WTC11 (cell line): Measurements from ENCODE around the gene ATG7.

Source experiments
- CTCF ChIP-seq: fragments of 200-600 bp; IDR thresholded peaks from 2 replicates; pipeline ENCODE4 v1.8.0; 2022; ENCODE audit warnings: antibody characterized with exemption
- IRF1 ChIP-seq: sonication (generic); formaldehyde crosslinking; IDR thresholded peaks from 2 replicates; pipeline ENCODE4 v1.8.0; 2023; ENCODE audit warnings: missing genetic modification reagents
- TF ChIP-seq, protein P1 (sequence below): sonication (generic); formaldehyde crosslinking; conservative IDR thresholded peaks from 2 replicates; pipeline ENCODE4 v1.8.1; 2022; ENCODE audit warnings: mild to moderate bottlenecking, missing genetic modification reagents

DNA sequence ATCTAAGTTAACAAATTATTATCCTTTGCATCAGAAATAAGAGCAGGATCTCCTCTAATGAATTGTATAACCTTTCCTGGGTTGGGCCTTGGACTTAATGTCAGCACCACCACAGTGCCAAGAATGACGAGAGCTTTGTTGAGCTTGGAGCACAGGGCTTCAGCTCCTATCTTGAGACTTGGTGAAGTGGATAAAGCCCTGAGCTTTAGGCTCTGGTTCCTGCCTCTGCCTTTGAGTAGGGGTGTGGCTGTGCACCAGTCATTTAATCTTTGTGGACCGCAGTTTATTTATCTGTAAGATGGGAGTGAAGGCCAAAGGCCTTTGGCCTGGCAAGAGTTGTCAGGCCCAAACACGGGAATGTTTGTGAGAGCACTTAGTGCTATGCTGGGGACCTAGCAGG, 209.4 kb downstream of the ATG7 start:
- no peak for TF ChIP-seq CTCF
- no peak for TF ChIP-seq IRF1
- TF ChIP-seq, protein P1, sequence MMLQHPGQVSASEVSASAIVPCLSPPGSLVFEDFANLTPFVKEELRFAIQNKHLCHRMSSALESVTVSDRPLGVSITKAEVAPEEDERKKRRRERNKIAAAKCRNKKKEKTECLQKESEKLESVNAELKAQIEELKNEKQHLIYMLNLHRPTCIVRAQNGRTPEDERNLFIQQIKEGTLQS (CRISPR knock-in tag), result no peak
